Activated naive CD8-positive, alpha-beta T cell (primary cell): Measurements from ENCODE around the gene ZBTB12.
"Not testable (repeated sequence)": the region's sequence is repeated elsewhere in the genome, so short reads cannot be mapped to it uniquely, and the experiment has no call there.

Experiments
- H3K27ac Mint-ChIP-seq: one replicate; pipeline ENCODE4 v1.8.0; 2021; ENCODE audit warnings: mixed read lengths
- H3K27me3 Mint-ChIP-seq: one replicate; pipeline ENCODE4 v1.8.0; 2021; ENCODE audit warnings: mixed read lengths
- H3K36me3 Mint-ChIP-seq: one replicate; pipeline ENCODE4 v1.8.0; 2021; ENCODE audit warnings: mixed read lengths
- H3K4me1 Mint-ChIP-seq: one replicate; pipeline ENCODE4 v1.8.0; 2021; ENCODE audit warnings: low read depth, mixed read lengths
- H3K4me3 Mint-ChIP-seq: one replicate; pipeline ENCODE4 v1.8.0; 2021; ENCODE audit warnings: mild to moderate bottlenecking, mixed read lengths
- H3K9me3 Mint-ChIP-seq: one replicate; pipeline ENCODE4 v1.8.0; 2021; ENCODE audit warnings: low read depth, mixed read lengths

The ZBTB12 gene

DNA sequence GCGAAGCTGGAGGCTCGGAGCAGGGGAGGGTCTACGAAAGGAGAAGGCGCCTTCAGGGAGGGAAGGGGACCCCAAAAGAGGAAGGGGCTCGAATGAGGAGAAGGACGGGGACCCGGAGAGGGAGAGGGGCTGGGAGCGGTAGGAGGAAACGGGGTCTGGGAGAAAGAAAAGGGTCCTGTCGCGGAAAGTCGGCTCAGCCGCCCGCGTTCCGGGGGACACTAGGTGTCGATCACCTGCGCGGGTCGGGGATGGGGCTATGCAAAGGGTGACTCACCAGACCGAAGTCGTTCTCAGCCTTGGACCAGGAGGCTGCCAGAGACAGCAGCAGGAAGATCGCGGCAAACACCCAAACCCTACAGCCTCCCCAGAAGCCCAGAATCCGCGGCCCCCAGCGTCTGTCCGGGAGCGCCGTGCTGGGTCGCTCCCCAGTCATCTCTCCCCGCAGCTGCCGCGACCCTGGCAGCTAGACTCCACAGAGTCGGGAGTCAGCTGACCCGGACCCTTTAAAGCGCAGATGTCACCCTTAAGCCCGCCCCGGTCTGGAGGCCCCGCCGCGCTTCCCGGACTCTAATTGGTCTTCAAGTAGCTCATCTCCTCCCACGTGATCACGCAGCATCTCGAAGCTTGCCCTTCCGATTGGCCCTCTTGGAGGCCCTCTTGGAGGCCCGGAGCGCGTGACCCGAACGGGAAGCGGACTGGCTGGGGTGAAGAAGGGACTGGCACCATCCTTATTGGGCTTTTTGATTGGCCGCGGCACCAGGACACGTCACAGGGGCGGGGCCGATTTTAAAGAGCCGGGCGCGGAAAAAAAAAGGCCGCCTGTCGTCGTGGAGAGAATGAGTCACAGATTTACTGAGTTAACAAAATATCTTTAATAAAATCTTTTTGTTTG, 39.3 kb downstream of the ZBTB12 start, which contains the start of gene NEU1:
TSS of gene NEU1 (minus strand) at position 478 of the 892 bp plus-strand sequence. CDS start at position 433, 45 bp downstream.
- peak within 1 kb of the TSS; percentile 90 for H3K27ac Mint-ChIP-seq

DNA sequence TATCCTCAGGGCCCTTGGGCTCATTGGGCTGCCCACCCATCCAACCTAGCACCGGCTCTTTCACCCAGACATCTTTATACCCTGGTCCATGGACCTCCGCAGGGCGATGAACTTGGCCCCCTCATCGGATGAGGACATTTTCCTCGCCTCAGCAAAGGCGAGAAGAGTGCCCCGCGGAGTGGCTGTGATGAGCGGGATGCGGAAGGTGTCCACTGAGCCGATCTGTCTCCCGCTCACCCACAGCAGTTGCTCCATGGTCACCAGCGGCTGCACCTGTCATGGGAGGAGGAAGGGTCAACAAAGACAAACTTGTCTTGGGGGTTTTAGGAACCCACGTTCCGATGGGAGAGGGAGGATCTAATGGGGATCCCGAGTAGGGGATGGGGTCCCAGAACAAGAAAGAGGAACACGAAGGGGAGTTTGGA, 40.0 kb downstream of the ZBTB12 start:
- Mint-ChIP-seq H3K4me3 (peak overlapping the region; percentile 94), H3K36me3 (peaks cover under 1% of the 10 kb centered on the region), H3K27ac (peak overlapping the region; percentile 90), H3K27me3 (no peaks in the 10 kb centered on the region), H3K4me1 (peaks cover 21% of the 10 kb centered on the region), H3K9me3 (no peaks in the 10 kb centered on the region)

More for the DNA sequence above, 39.3 kb downstream of the ZBTB12 start, which contains the start of gene NEU1:
- Mint-ChIP-seq H3K27me3 (no peaks in the 10 kb centered on the region), H3K36me3 (no peaks in the 10 kb centered on the region), H3K4me3 (peak within 1 kb of the TSS; percentile 94), H3K9me3 (no peaks in the 10 kb centered on the region), H3K4me1 (peaks cover 21% of the 10 kb centered on the region)

DNA sequence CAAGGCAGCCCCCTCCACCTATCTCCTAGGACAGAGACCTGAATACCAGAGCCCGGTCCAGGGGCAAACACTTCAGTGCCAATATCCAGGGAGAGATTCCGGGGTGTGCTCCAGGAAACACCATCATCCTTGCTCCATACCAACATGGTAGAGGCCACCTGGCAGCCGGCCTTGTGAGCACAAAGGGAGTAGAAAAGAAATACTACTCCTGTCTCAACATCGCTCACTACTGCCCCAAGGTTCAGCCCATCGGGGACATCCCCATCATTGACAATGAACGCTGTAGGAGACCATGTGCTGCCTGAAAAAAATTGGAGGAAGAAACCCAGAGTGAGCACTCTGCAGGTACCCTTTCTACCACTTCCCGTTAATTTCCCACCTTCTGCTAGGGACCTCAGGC, 40.7 kb downstream of the ZBTB12 start:
- Mint-ChIP-seq H3K9me3 (no peaks in the 10 kb centered on the region), H3K27me3 (no peaks in the 10 kb centered on the region), H3K27ac (no peak overlapping the region), H3K4me1 (peaks cover 21% of the 10 kb centered on the region), H3K36me3 (peaks cover 2% of the 10 kb centered on the region), H3K4me3 (peak overlapping the region; percentile 94)

DNA sequence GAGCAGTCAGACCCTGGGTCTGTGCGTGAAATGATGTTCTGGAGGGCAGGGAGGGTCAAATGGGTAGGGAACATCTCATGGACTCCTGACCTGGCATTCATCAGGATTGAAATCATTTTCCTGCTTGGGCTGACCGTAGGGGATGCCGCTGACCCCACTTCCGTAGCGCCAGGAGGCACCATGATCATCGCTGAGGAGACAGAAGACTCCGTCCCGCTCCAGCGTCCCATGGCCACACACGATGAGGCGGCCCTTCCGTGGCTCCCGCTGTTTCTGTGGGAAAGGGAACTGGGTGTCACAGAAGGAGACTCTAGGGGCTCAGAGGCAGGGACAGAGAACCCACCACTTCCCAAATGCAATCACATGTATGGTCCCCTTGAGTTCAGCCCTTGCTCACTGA, 41.5 kb downstream of the ZBTB12 start:
- Mint-ChIP-seq H3K27me3 (no peaks in the 10 kb centered on the region), H3K36me3 (peaks cover 2% of the 10 kb centered on the region), H3K9me3 (no peaks in the 10 kb centered on the region), H3K27ac (no peak overlapping the region), H3K4me1 (peaks cover 21% of the 10 kb centered on the region), H3K4me3 (no peak overlapping the region)

DNA sequence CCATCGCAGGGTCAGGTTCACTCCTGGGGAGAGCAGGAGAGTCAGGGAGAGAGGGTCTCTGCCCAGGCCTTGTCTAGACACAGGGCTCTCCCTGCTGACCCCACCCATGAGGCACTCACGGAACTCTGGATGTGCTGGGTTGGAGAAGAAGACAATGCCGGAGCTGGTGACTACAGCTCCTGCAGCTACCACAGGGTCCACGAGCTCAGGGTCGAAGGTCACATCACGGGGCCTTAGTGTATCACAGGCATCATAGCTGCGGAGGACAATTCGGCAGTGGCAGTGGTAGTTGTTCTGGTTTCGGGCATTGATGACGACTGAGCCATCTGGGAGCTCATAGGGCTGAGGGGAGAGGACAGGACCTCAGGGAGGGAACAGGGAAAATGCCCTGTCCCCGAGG, 42.0 kb downstream of the ZBTB12 start:
- peaks cover 21% of the 10 kb centered on the region for H3K4me1 Mint-ChIP-seq
- H3K4me3 Mint-ChIP-seq = no peak overlapping the region
- no peaks in the 10 kb centered on the region for H3K27me3 Mint-ChIP-seq
- H3K9me3 Mint-ChIP-seq = no peaks in the 10 kb centered on the region
- H3K36me3 Mint-ChIP-seq = peaks cover 2% of the 10 kb centered on the region
- no peak overlapping the region for H3K27ac Mint-ChIP-seq

DNA sequence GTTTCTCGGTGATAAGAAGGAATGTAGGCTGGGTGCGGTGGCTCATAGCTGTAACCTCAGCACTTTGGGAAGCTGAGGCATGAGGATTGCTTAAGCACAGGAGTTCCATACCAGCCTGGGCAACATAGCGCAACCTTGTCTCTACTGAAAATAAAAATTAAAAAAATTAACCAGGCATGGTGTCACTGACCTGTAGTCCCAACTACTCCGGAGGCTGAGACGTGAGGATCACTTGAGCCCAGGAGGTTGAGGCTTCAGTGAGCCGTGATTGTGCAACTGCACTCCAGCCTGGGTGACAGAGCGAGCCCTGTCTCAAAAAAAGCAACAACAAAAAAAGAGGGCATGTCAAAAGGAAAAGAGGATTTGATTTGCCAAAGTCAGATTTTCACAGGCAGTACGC, 43.2 kb downstream of the ZBTB12 start:
- H3K4me3 Mint-ChIP-seq = no peak overlapping the region
- no peaks in the 10 kb centered on the region for H3K9me3 Mint-ChIP-seq
- no peaks in the 10 kb centered on the region for H3K27me3 Mint-ChIP-seq
- H3K27ac Mint-ChIP-seq = no peak overlapping the region
- peaks cover 20% of the 10 kb centered on the region for H3K4me1 Mint-ChIP-seq
- peaks cover 2% of the 10 kb centered on the region for H3K36me3 Mint-ChIP-seq

DNA sequence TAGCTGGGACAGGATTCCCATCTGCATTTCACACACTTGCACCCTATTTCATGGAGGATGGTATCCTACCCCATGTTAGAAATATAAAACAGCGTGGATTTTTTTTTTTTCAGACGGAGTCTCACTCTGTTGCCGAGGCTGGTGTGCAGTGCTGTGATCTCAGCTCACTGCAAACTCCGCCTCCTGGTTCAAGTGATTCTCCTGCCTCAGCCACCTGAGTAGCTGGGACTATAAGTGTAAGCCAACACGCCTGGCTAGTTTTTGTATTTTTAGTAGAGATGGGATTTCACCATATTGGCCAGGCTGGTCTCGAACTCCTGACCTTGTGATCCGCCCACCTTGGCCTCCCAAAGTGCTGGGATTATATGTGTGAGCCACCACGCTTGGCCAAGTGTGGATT, 44.1 kb downstream of the ZBTB12 start:
- H3K36me3 Mint-ChIP-seq, H3K27ac Mint-ChIP-seq, H3K27me3 Mint-ChIP-seq, H3K4me3 Mint-ChIP-seq, H3K9me3 Mint-ChIP-seq: not testable (repeated sequence)
- H3K4me1 Mint-ChIP-seq = peaks cover 16% of the 10 kb centered on the region

DNA sequence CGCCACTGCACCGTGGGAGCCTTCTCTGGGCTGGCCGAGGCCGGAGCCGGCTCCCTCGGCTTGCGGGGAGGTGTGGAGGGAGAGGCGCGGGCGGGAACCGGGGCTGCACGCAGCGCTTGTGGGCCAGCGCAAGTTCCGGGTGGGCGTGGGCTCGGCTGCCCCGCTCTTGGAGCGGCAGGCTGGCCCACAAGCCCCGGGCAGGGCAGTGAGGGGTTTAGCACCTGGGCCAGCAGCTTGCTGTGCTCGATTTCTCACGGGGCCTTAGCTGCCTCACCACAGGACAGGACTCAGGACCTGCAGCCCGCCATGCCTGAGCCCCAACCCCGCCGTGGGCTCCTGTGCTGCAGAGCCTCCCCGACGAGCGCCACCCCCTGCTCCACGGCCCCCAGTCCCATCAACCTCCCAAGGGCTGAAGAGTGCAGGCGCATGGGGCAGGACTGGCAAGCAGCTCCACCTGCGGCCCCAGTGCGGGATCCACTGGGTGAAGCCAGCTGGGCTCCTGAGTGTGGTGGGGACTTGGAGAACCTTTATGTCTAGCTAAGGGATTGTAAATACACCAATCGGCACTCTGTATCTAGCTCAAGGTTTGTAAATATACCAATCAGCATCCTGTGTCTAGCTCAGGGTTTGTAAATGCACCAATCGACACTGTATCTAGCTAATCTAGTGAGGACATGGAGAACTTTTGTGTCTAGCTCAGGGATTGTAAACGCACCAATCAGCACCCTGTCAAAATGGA, 49.7 kb downstream of the ZBTB12 start:
- not testable (repeated sequence) for H3K27me3 Mint-ChIP-seq, H3K4me3 Mint-ChIP-seq, H3K27ac Mint-ChIP-seq, H3K9me3 Mint-ChIP-seq, H3K4me1 Mint-ChIP-seq, H3K36me3 Mint-ChIP-seq

DNA sequence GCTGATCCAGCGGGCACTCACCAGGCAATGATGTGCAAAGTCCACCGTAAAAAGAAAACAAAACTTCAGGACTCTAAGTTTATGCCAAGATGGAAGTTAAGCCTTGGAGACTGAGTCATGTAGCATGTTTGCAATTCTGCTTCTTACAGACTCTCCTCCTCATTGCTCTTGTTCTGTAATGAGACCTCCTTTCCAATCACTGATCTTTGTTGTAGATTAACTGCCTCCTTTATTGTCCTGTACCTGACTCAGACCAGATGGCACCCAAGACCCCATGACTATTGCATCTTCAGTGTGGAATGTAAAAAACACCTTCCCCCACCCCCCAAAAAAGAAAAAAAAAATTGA, 50.4 kb downstream of the ZBTB12 start:
- no peaks in the 10 kb centered on the region for H3K36me3 Mint-ChIP-seq
- no peaks in the 10 kb centered on the region for H3K27me3 Mint-ChIP-seq
- no peaks in the 10 kb centered on the region for H3K4me1 Mint-ChIP-seq
- H3K9me3 Mint-ChIP-seq = no peaks in the 10 kb centered on the region
- H3K4me3 Mint-ChIP-seq = no peak overlapping the region
- H3K27ac Mint-ChIP-seq = no peak overlapping the region

DNA sequence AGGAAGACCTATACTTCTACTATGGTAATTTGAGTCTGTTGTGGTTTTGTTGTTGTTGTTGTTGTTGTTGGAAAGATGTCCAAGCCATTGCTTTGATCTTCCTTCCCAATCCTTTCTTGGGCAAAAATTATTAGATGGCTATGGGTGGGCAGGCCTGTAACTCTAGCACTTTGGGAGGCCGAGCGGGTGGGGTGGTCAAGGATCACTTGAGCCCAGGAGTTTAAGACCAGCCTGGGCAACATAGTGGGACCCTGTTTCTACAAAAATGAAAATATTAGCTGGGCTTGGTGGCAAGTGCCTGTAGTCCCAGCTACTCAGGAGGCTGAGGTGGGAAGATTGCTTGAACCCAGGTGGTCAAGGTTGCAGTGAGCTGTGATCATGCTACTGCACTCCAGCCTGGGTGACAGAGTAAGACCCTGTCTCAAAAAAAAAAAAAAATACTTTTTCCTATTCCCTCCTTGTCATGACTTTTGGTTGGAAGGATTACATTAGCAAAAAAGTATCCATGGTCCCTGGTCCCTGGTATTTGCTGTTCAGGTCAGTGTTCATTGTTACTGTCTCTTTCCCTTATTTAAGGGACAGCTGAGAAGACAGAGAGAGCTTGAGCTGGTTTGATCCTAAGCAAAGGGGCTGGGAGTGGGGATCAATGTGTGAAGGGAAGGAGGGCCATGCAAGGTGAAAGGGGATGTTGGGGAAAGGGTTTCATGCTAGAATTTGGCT, 51.0 kb downstream of the ZBTB12 start:
- no peaks in the 10 kb centered on the region for H3K36me3 Mint-ChIP-seq
- no peaks in the 10 kb centered on the region for H3K9me3 Mint-ChIP-seq
- no peak overlapping the region for H3K4me3 Mint-ChIP-seq
- no peak overlapping the region for H3K27ac Mint-ChIP-seq
- H3K4me1 Mint-ChIP-seq = no peaks in the 10 kb centered on the region
- H3K27me3 Mint-ChIP-seq = no peaks in the 10 kb centered on the region
